Stimulated activated CD8-positive, alpha-beta memory T cell treated with anti-CD3 and anti-CD28 coated beads, Interleukin-7, amount 100 ng/mL, for 48 hours (primary cell): ENCODE results near the gene ARL4C.
"Not testable (repeated sequence)": the region's sequence is repeated elsewhere in the genome, so short reads cannot be mapped to it uniquely, and the experiment has no call there.

Experiments used
- DNase-seq, 2 donors: peaks; one replicate each; pipeline ENCODE4 v3.0.0-alpha.2; 2020; ENCODE audit warnings: low read depth in 1 of 2; ENCODE audit errors: extremely low read depth in 1 of 2

ARL4C gene

GRCh38 chr2:234478121-234478858, 18.6 kb downstream of the ARL4C start:
- DNase-seq = no peak

- no peak for DNase-seq
Measured at GRCh38 chr2:234476766-234477165, 20.1 kb downstream of the ARL4C start.

GRCh38 chr2:234474654-234475053, 22.2 kb downstream of the ARL4C start:
- DNase-seq = no peak

- no peak for DNase-seq
Measured at GRCh38 chr2:234472155-234472554, 24.7 kb downstream of the ARL4C start.

GRCh38 chr2:234469972-234470371, 26.9 kb downstream of the ARL4C start:
- no peak for DNase-seq

GRCh38 chr2:234469251-234469845, 27.5 kb downstream of the ARL4C start:
- DNase-seq = no peak

DNA sequence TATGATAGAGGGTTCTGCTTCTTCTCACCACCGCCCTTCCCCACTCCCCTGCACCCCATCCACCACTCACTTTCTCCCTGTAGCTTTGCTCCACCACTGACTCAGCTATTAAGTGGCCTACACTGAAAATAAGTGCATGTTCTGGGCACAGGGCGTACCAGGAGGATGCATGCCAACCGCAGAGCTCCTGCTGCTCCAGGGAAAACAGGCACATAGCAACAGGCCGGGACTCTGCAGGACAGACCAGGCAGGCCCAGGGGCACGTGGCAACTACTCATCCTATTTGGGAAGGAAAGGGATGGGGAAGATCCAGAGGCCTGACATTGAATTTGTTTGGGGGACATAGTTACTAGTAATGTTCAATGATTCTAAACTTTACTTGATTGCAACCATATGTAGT, 28.4 kb downstream of the ARL4C start:
- no peak for DNase-seq

DNA sequence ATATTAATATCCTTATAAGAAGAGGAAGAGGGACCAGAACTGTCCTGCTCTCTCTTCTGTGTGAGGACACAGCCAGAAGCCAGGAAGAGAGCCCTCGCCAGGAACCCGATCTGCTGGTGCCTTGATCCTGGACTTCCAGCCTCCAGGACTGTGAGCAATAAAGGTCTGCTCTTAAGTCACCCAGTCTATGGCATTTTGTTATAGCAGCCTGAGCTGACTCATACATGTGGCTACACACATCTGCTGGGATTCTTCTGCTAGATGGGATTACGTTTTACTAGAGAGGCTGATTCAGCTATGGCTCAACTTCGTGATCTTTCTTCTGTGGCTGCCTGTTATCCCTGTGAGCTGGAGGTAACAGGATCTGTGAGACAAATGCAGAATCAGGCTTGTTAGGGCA, 29.6 kb downstream of the ARL4C start:
- no peak for DNase-seq

- DNase-seq = no peak
Measured at GRCh38 chr2:234464291-234464645, 32.6 kb downstream of the ARL4C start.

- peak in 1 of 2 donors; percentile 68 for DNase-seq
Measured at GRCh38 chr2:234463626-234464290, 33.1 kb downstream of the ARL4C start.

DNA sequence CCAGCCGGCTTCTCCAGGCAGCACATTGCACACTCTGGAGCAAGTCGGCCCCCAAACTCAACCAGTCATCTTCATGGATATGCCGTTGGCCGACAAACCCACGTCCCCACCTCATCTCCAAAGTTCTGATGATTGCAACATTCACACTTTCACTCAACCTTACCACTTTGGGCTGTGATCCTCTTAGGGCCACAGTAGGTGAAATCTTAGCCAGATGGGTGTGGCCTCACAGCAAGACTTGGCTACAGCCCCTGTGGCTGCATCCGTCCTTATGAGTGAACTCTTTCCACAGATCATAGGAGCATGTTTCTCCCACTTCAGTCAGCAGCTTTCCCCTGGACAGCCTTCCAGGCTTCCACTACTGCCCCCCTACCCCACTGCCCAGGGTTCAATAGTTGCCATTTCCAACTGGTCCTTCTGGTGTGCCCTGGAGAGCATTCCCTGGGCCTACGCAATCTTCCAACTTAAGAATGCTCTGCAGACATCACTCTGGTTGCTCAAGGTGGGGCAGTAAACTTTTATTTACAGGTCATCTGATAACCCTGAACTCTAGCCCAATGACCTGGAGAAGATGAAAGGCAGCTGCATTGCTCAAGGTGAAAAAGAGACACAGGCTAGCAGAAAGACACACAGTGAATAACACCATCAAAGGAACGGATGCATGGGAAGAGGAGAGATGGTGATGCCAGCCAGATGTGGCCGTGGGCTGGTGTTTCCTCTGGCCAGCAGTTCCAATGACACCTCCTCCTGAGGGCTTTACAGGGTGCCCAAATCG, 34.5 kb downstream of the ARL4C start:
- no peak for DNase-seq

DNA sequence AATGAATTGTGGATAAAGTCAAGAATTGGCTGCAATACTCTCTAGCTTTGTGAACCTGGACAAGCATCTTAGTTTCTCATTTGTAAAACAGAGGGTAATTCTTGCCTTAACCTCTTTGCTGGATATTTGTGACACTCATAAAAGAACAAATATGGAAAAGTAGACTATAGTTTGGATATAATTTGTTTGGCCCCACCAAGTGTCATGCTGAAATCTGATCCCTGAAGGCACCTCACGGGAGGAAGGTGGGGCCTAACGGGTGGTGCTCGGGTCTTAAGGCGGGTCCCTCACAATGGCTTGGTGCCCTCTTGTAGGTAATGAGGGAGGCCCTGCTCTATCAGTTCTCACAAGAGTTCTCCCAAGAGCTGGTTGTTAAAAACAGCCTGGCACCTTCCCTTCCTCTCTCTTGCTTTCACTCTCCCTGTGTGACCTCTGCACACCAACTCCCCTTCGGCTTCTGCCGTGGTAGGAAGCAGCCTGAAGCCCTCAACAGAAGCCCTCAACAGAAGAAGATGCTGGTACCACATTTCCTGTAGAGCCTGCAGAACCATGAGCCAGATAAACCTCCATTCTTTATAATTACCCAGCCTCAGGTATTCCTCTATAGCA, 37.4 kb downstream of the ARL4C start:
- DNase-seq = no peak

- no peak for DNase-seq
Measured at GRCh38 chr2:234458466-234458865, 38.4 kb downstream of the ARL4C start.

DNA sequence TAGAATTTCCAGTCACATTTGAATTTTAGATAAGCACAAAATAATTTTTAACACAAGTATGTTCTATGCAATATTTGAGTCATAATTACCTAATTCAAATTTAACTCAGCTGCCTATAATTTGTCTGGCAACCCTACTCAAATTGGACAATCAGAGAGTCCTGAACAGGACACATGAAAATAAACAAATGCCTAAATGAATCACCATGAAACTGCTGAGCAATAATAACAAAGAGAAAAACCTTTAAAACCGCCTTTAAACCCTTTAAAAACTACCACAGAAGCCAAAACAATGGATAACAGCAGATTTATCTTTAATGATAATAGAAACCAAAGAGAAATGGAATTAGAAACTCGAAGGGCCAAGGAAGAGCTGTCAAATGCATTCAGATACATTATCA, 39.5 kb downstream of the ARL4C start:
- DNase-seq = no peak

DNA sequence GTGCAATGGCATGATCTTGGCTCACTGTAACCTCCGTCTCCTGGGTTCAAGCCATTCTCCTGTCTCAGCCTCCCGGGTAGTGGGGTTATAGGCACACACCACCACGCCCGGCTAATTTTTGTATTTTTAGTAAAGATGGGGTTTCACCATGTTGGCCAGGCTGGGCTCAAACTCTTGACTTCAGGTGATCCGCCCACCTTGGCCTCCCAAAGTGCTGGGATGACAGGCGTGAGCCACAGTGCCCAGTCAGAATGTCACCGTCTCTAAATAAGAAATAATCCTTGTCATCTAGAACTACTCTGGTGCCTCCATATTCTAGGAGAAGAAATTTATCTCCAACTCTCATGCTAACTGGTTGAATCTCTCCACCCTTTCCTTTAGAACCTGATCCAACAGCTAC, 41.6 kb downstream of the ARL4C start:
- DNase-seq = not testable (repeated sequence)

- DNase-seq = no peak
Measured at GRCh38 chr2:234454433-234454832, 42.4 kb downstream of the ARL4C start.

- no peak for DNase-seq
Measured at GRCh38 chr2:234453216-234453615, 43.7 kb downstream of the ARL4C start.

GRCh38 chr2:234451852-234452625, 44.8 kb downstream of the ARL4C start:
- DNase-seq = no peak

GRCh38 chr2:234451242-234451641, 45.6 kb downstream of the ARL4C start:
- DNase-seq = no peak

- no peak for DNase-seq
Measured at GRCh38 chr2:234450431-234451124, 46.3 kb downstream of the ARL4C start.
